ENCODE measurements around the gene C12orf42. TPM values are rescaled to one million over a fixed set of nuclear protein-coding genes. Genes with fewer than 3 reads are reported as not detected.

Gene C12orf42
- total RNA-seq, 1 experiment from 2014 or later = not detected

- Histone ChIP-seq H3K9me3 (0 out of 2 replicates have a peak, but pooled peaks cover 5% of the 10 kb centered on the region), H3K27me3 (replicated peaks; ENCODE audit: control insufficient read depth, insufficient read depth, low read length) (no peaks in the 10 kb centered on the region), H3K4me3 (ENCODE audit: low read depth, low read length) (no peak overlapping the region), H3K4me1 (peaks cover 9% of the 10 kb centered on the region; the same call in 1 of the 2 replicates), H3K36me3 (ENCODE audit: control insufficient read depth, insufficient read depth, low read length) (no peaks in the 10 kb centered on the region)
- ChIA-PET CTCF (no interaction called here), POLR2A (no interaction called here)
- peaks cover 11% of the 10 kb centered on the region for H3K9me3 Mint-ChIP-seq (ENCODE audit: unreplicated experiment)
- H3K27ac Mint-ChIP-seq (ENCODE audit: unreplicated experiment) = no peak overlapping the region
- no peaks in the 10 kb centered on the region for H3K36me3 Mint-ChIP-seq (ENCODE audit: insufficient read depth, unreplicated experiment)
- no peak overlapping the region for H3K4me3 Mint-ChIP-seq (ENCODE audit: unreplicated experiment)
- peaks cover 5% of the 10 kb centered on the region for H3K27me3 Mint-ChIP-seq (ENCODE audit: insufficient read depth, unreplicated experiment)
- intact Hi-C loops (cut with micrococcal nuclease; ENCODE audit: unreplicated experiment) = no loop called here
- no peaks in the 10 kb centered on the region for H3K4me1 Mint-ChIP-seq (ENCODE audit: low read depth, unreplicated experiment)
- TF ChIP-seq, protein P1, sequence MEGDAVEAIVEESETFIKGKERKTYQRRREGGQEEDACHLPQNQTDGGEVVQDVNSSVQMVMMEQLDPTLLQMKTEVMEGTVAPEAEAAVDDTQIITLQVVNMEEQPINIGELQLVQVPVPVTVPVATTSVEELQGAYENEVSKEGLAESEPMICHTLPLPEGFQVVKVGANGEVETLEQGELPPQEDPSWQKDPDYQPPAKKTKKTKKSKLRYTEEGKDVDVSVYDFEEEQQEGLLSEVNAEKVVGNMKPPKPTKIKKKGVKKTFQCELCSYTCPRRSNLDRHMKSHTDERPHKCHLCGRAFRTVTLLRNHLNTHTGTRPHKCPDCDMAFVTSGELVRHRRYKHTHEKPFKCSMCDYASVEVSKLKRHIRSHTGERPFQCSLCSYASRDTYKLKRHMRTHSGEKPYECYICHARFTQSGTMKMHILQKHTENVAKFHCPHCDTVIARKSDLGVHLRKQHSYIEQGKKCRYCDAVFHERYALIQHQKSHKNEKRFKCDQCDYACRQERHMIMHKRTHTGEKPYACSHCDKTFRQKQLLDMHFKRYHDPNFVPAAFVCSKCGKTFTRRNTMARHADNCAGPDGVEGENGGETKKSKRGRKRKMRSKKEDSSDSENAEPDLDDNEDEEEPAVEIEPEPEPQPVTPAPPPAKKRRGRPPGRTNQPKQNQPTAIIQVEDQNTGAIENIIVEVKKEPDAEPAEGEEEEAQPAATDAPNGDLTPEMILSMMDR (IDR thresholded peaks at IDR 0.05; ENCODE audit: insufficient read depth in 1 of 2, low read depth in 1 of 2, low read length in 1 of 2, severe bottlenecking in 1 of 2, unreplicated experiment in 1 of 2) = no peak
- no peak for DNase-seq
- BruUV-seq (replicated peaks) = no TSS peak
Measured at GRCh38 chr12:103468837-103469236, 26.9 kb downstream of the C12orf42 start.

GRCh38 chr12:103462675-103463074 is 33.1 kb downstream of the C12orf42 start:
- POLR2A ChIA-PET = no interaction called here
- CTCF ChIA-PET = no interaction called here
- Histone ChIP-seq H3K9me3 (0 out of 2 replicates have a peak, but pooled peaks cover 5% of the 10 kb centered on the region), H3K36me3 (ENCODE audit: control insufficient read depth, insufficient read depth, low read length) (no peaks in the 10 kb centered on the region), H3K27me3 (replicated peaks; ENCODE audit: control insufficient read depth, insufficient read depth, low read length) (no peaks in the 10 kb centered on the region), H3K4me3 (ENCODE audit: low read depth, low read length) (no peak overlapping the region), H3K4me1 (no peaks in the 10 kb centered on the region)
- Mint-ChIP-seq H3K27ac (ENCODE audit: unreplicated experiment) (no peak overlapping the region), H3K4me1 (ENCODE audit: low read depth, unreplicated experiment) (no peaks in the 10 kb centered on the region), H3K9me3 (ENCODE audit: unreplicated experiment) (peaks cover 11% of the 10 kb centered on the region), H3K27me3 (ENCODE audit: insufficient read depth, unreplicated experiment) (peaks cover 2% of the 10 kb centered on the region), H3K36me3 (ENCODE audit: insufficient read depth, unreplicated experiment) (no peaks in the 10 kb centered on the region), H3K4me3 (ENCODE audit: unreplicated experiment) (no peak overlapping the region)
- intact Hi-C loops (cut with micrococcal nuclease; ENCODE audit: unreplicated experiment) = no loop called here
- TF ChIP-seq, protein P1 (IDR thresholded peaks at IDR 0.05; ENCODE audit: insufficient read depth in 1 of 2, low read depth in 1 of 2, low read length in 1 of 2, severe bottlenecking in 1 of 2, unreplicated experiment in 1 of 2) = no peak
- no peak for DNase-seq
- no TSS peak for BruUV-seq (replicated peaks)

DNA sequence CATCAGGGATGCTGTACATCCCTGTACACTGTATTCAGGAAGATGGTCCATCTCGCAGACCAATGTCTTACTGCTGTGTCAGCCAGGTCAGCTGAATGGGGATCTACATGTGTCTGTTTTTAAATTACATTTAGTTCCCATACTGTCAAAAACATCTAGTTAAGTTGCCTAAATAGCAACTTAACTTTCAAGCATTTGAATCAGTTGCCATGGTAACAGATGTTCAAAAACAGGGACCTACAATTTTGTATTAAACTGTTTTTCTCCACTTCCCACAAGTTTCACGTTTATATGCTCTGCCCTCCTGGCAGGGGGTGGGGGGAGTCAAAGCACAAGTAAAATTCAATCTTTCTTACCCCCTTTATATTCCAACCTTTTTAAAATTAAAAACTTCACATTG is 38.3 kb downstream of the C12orf42 start:
- POLR2A ChIA-PET = no interaction called here

More for the DNA sequence above, 38.3 kb downstream of the C12orf42 start:
- Histone ChIP-seq H3K4me3 (ENCODE audit: low read depth, low read length) (no peak overlapping the region), H3K4me1 (no peaks in the 10 kb centered on the region), H3K27me3 (replicated peaks; ENCODE audit: control insufficient read depth, insufficient read depth, low read length) (no peaks in the 10 kb centered on the region), H3K36me3 (ENCODE audit: control insufficient read depth, insufficient read depth, low read length) (no peaks in the 10 kb centered on the region), H3K9me3 (no peaks in the 10 kb centered on the region)
- no TSS peak for BruUV-seq (replicated peaks)
- Mint-ChIP-seq H3K9me3 (ENCODE audit: unreplicated experiment) (peaks cover 9% of the 10 kb centered on the region), H3K36me3 (ENCODE audit: insufficient read depth, unreplicated experiment) (no peaks in the 10 kb centered on the region), H3K27me3 (ENCODE audit: insufficient read depth, unreplicated experiment) (no peaks in the 10 kb centered on the region), H3K4me3 (ENCODE audit: unreplicated experiment) (no peak overlapping the region), H3K4me1 (ENCODE audit: low read depth, unreplicated experiment) (no peaks in the 10 kb centered on the region), H3K27ac (ENCODE audit: unreplicated experiment) (no peak overlapping the region)
- CTCF ChIA-PET = no interaction called here
- TF ChIP-seq, protein P1 (IDR thresholded peaks at IDR 0.05; ENCODE audit: insufficient read depth in 1 of 2, low read depth in 1 of 2, low read length in 1 of 2, severe bottlenecking in 1 of 2, unreplicated experiment in 1 of 2) = no peak
- intact Hi-C loops (cut with micrococcal nuclease; ENCODE audit: unreplicated experiment) = no loop called here
- DNase-seq = no peak

Measured in Caco-2 (cell line).